Measurements from ENCODE around the gene ANKMY1. TPM values are rescaled to one million over a fixed set of nuclear protein-coding genes. Genes with fewer than 3 reads are reported as not detected.

Gene ANKMY1
- total RNA-seq, 1 donor from 2014 or later, result 7.2 TPM

- Histone ChIP-seq H3K27me3 (ENCODE audit: insufficient read depth, low read length) (no peaks in the 10 kb centered on the region), H4K20me1 (ENCODE audit: insufficient read depth, low read length) (no peaks in the 10 kb centered on the region), H3K9ac (ENCODE audit: low read length) (no peak overlapping the region), H3K4me2 (ENCODE audit: low read length) (no peak overlapping the region), H3K4me1 (ENCODE audit: insufficient read depth, low read length) (no peaks in the 10 kb centered on the region), H3K36me3 (ENCODE audit: insufficient read depth, low read length) (no peaks in the 10 kb centered on the region), H3K79me2 (ENCODE audit: insufficient read depth, low read length) (no peaks in the 10 kb centered on the region), H3K27ac (ENCODE audit: low read depth, low read length) (no peak overlapping the region), H2AFZ (ENCODE audit: low read depth, low read length) (no peak overlapping the region), H3K9me3 (ENCODE audit: insufficient read depth, low read depth, low read length) (no peaks in the 10 kb centered on the region), H3K4me3 (ENCODE audit: insufficient read depth, low read depth, low read length) (no peak overlapping the region)
- Mint-ChIP-seq H3K4me1 (ENCODE audit: low read depth, unreplicated experiment) (no peaks in the 10 kb centered on the region), H3K27ac (ENCODE audit: unreplicated experiment) (no peak overlapping the region), H3K9me3 (ENCODE audit: unreplicated experiment) (peaks cover 5% of the 10 kb centered on the region), H3K36me3 (ENCODE audit: low read depth, unreplicated experiment) (peaks cover 12% of the 10 kb centered on the region), H3K27me3 (ENCODE audit: low read depth, unreplicated experiment) (peaks cover 32% of the 10 kb centered on the region), H3K4me3 (ENCODE audit: unreplicated experiment) (no peak overlapping the region)
- DNase-seq (ENCODE audit: low read depth), result no peak
- no peak for FAIRE-seq
- no peak for TF ChIP-seq EZH2 (IDR thresholded peaks at IDR 0.05; ENCODE audit: insufficient read depth, low read length)
- no peak for TF ChIP-seq CTCF (IDR thresholded peaks at IDR 0.05; ENCODE audit: insufficient read depth, low read depth, low read length)
Observed at GRCh38 chr2:240507778-240508251, 50.0 kb downstream of the ANKMY1 start.

- peaks cover 32% of the 10 kb centered on the region for H3K27me3 Mint-ChIP-seq (ENCODE audit: low read depth, unreplicated experiment)
- H3K4me3 Mint-ChIP-seq (ENCODE audit: unreplicated experiment), result no peak overlapping the region
- no peaks in the 10 kb centered on the region for H3K4me1 Mint-ChIP-seq (ENCODE audit: low read depth, unreplicated experiment)
- H2AFZ ChIP-seq (ENCODE audit: low read depth, low read length), result no peak overlapping the region
- DNase-seq (ENCODE audit: low read depth) (no peak), FAIRE-seq (no peak)
- H3K27ac ChIP-seq (ENCODE audit: low read depth, low read length), result no peak overlapping the region
- peaks cover 8% of the 10 kb centered on the region for H3K36me3 Mint-ChIP-seq (ENCODE audit: low read depth, unreplicated experiment)
- no peaks in the 10 kb centered on the region for H3K27me3 ChIP-seq (ENCODE audit: insufficient read depth, low read length)
- no peak for TF ChIP-seq EZH2 (IDR thresholded peaks at IDR 0.05; ENCODE audit: insufficient read depth, low read length)
- no peak for TF ChIP-seq CTCF (IDR thresholded peaks at IDR 0.05; ENCODE audit: insufficient read depth, low read depth, low read length)
- peaks cover 5% of the 10 kb centered on the region for H3K9me3 Mint-ChIP-seq (ENCODE audit: unreplicated experiment)
- no peaks in the 10 kb centered on the region for H3K36me3 ChIP-seq (ENCODE audit: insufficient read depth, low read length)
- H3K4me3 ChIP-seq (ENCODE audit: insufficient read depth, low read depth, low read length), result no peak overlapping the region
- H3K9me3 ChIP-seq (ENCODE audit: insufficient read depth, low read depth, low read length), result no peaks in the 10 kb centered on the region
- H3K4me1 ChIP-seq (ENCODE audit: insufficient read depth, low read length), result no peaks in the 10 kb centered on the region
- H4K20me1 ChIP-seq (ENCODE audit: insufficient read depth, low read length), result no peaks in the 10 kb centered on the region
- H3K9ac ChIP-seq (ENCODE audit: low read length), result no peak overlapping the region
- H3K4me2 ChIP-seq (ENCODE audit: low read length), result no peak overlapping the region
- no peak overlapping the region for H3K27ac Mint-ChIP-seq (ENCODE audit: unreplicated experiment)
- no peaks in the 10 kb centered on the region for H3K79me2 ChIP-seq (ENCODE audit: insufficient read depth, low read length)
Observed at GRCh38 chr2:240507060-240507777, 50.6 kb downstream of the ANKMY1 start.

GRCh38 chr2:240506406-240507059 lies 51.3 kb downstream of the ANKMY1 start:
- TF ChIP-seq CTCF (IDR thresholded peaks at IDR 0.05; ENCODE audit: insufficient read depth, low read depth, low read length) (no peak), EZH2 (IDR thresholded peaks at IDR 0.05; ENCODE audit: insufficient read depth, low read length) (no peak)
- H3K4me1 ChIP-seq (ENCODE audit: insufficient read depth, low read length), result no peaks in the 10 kb centered on the region
- FAIRE-seq, result no peak
- peaks cover 8% of the 10 kb centered on the region for H3K36me3 Mint-ChIP-seq (ENCODE audit: low read depth, unreplicated experiment)
- H3K36me3 ChIP-seq (ENCODE audit: insufficient read depth, low read length), result no peaks in the 10 kb centered on the region
- H3K9me3 Mint-ChIP-seq (ENCODE audit: unreplicated experiment), result peaks cover 5% of the 10 kb centered on the region
- no peak overlapping the region for H2AFZ ChIP-seq (ENCODE audit: low read depth, low read length)
- no peak overlapping the region for H3K9ac ChIP-seq (ENCODE audit: low read length)
- H3K4me1 Mint-ChIP-seq (ENCODE audit: low read depth, unreplicated experiment), result no peaks in the 10 kb centered on the region
- H3K4me2 ChIP-seq (ENCODE audit: low read length), result no peak overlapping the region
- no peaks in the 10 kb centered on the region for H3K79me2 ChIP-seq (ENCODE audit: insufficient read depth, low read length)
- no peak overlapping the region for H3K27ac Mint-ChIP-seq (ENCODE audit: unreplicated experiment)
- H4K20me1 ChIP-seq (ENCODE audit: insufficient read depth, low read length), result no peaks in the 10 kb centered on the region
- no peak for DNase-seq (ENCODE audit: low read depth)
- H3K4me3 Mint-ChIP-seq (ENCODE audit: unreplicated experiment), result no peak overlapping the region
- no peaks in the 10 kb centered on the region for H3K9me3 ChIP-seq (ENCODE audit: insufficient read depth, low read depth, low read length)
- H3K27ac ChIP-seq (ENCODE audit: low read depth, low read length), result no peak overlapping the region
- peaks cover 30% of the 10 kb centered on the region for H3K27me3 Mint-ChIP-seq (ENCODE audit: low read depth, unreplicated experiment)
- no peaks in the 10 kb centered on the region for H3K27me3 ChIP-seq (ENCODE audit: insufficient read depth, low read length)
- H3K4me3 ChIP-seq (ENCODE audit: insufficient read depth, low read depth, low read length), result no peak overlapping the region

Measured in astrocyte (in vitro differentiated cells and primary cell).